HG03460 (cell line): ENCODE results near the gene GABARAP.
A peak's percentile ranks its signal among the peaks of the same experiment; 100 is the strongest.
"Not testable (repeated sequence)": the region's sequence is repeated elsewhere in the genome, so short reads cannot be mapped to it uniquely, and the experiment has no call there.

Experiments
- ATAC-seq: cut with Tn5 transposase; IDR thresholded peaks from one replicate; pipeline ENCODE4 v1.9.1; 2021; ENCODE audit not compliant: unreplicated experiment

GABARAP gene

DNA sequence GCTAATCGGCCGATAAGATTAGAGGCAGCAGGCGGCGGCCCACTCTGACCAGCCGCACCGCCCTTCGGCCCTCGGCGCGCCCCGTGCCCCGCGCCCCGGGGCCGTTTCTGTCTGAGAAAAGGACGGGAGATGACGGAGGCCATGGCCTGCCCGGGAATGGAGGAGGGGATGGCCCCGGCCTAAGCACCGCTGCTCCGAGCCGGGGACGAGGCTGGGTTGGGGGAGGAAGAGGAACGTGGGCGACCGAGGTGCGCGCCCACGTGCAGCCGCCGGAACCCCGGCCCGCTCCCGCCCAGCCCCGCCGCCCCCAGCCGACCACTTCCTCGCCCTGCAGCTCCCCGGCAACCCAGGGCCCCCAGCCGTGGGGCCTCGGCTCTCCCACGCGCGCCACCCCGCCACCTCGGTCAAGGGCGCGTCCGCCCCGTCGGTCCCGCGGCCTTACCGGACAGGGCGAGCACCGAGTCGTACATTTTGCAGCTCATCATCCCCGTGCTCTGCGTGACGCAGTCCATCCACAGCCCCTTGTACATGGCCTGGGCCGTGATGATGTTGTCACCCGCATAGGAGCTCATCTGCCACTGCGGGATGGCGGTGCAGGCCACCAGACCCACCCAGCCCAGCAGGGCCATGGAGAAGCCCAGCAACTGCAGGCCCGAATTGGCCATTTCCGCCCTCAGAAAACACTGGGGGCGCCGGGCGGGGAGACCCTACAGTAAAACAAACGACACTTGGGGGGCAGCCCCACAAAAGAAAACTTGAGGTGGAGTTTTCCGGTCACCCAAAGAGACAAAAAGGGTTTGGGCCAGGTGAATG, 19.3 kb upstream of the GABARAP start:
- ATAC-seq = no peak

DNA sequence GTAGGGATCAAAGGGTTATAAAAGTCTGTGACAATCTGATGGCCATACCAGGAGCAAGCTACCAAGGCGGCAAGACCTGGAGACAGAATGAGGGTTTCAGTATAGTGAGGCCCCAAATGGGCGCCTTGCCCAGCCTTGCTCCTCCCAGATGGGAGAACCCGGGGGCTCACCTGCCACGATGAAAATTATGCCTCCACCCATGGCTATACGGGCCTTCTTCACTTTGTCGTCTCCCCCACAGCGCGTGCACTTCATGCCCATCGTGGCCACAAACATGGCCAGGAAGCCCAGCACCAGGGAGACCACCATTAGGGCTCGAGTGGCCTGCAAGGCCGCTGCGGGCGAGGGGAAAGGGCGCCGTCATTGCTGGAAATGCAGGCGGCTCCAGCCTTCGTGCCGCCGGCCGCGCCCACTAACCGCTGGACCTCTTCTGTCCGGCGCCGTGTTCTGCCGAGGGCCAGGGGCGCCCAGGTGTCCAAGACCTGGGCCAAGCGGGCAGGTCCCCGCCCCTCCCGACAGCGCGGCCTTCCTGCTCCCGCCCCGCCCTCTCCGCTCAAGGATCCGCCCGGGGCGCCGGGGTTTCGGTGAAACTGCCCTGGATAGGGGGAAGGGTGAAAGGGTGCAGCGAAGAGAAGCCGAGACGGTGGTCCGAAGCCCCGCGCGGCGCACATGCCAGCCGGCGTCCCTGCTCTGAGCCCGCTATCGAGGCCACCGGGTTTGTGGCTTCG, 18.6 kb upstream of the GABARAP start:
- no peak for ATAC-seq

DNA sequence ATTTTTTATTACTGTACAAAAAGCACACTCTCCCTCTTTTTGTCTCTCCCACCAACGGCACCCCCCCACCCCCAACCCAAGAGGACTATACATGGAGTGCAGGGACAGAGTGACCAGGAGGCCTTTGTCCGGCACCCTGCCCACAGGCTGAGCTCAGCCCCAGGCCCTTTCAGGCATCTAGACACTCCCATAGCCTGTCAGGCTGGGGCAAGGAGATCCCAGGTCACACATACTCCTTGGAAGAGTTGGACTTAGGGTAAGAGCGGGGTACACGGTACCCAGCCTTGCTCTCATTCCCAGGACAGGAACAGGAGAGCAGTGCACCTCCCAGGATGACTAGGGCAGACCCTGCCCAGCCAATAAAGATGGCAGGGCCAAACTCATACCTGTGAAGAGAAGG, 17.9 kb upstream of the GABARAP start:
- no peak for ATAC-seq

DNA sequence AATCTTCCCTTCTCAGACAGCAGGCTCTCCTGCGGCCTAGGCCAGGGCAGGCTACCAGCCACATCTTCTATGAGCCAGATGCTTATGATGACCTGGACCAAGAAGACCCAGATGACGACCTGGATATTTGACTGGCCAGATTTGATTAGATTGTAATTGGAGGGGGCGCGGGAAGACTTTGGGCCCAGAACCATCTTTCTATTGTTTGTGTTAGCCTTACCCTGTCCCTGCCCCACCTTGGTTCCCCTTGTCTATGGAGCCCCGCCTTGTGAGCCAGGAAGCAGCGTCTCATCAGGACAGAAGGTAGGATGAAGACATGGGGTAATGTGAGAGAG, 17.3 kb upstream of the GABARAP start:
- ATAC-seq = no peak

DNA sequence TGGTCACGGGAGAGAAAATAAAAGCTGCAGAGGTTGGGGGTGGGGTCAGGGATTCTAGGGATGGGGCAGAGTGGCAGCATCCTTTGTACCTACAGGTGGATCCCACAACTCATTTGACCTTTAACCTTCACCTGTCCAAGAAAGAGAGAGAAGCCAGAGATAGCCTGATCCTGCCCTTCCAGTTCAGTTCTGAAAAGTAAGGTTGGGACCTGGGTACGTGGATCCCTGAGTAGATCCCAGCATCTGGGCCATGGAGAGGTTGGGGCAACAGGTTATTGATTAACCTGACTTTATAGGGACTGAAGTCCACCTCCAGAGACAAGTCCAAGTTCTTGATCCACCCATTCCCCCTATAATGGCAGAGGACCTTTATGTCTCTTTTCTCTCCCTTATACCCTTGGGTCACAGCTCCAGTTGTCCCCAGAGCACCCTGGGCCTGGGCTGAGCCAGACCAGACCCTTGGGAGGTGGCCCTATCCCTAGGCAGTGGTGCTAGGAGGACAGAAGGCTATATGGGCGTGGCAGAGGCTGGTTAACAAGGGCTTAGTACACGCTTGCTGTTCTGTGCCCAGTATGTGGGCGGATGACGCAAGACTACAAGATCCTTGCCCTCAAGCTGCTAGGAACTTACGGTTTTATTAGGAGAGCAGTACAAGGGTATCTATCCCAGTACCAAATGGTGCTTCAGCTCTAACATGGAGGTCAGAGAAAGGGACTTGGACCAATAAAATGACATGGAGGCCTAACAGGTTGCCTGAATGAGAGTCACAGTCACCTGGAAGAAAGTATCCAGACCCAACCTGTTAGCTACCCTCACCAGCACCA, 16.7 kb upstream of the GABARAP start:
- no peak for ATAC-seq

DNA sequence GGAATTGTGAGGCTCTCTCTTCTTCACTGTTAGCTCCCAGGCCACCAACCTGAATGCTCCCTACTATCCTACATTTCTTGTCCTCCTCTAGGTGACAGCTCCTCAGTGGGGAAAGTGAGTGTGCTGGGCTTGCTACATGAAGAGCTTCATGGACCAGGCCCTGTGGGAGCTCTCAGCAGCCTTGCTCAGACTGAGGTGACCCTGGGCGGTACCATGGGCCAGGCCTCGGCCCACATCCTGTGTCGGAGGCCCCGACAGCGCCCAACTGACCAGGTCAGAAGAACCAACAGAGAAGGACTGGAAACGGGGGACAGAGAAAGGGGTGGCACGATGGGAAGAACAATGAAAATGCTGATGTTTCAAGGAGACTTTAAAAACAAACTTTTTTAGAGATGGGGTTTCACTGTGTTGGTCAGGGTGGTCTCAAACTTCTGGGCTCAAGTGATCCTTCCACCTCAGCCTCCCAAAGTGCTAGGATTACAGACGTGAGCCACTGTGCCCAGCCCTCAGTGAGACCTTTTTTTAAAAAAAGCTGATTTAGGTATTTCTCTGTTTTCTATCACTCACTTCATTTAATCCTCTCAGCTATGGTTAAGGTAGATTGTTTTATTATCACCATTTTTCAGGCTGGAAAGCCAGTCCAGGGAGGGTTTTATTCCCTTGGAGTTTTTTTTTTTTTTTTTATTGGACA, 14.7 kb upstream of the GABARAP start:
- no peak for ATAC-seq

DNA sequence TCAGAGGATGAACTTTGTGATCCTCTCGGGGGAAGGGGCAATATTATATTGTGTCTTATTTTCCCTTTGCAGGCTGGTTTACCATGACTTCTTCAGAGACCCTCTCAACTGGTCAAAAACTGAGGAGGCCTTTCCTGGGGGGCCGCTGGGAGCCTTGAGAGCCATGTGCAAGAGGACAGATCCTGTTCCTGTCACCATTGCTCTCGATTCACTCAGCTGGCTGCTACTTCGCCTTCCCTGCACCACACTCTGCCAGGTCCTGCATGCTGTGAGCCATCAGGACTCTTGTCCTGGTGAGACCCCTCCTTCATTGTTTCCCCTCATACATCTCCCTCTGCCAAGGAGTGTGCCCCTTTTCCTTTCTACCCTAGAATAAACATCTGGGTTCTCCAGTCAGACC, 12.3 kb upstream of the GABARAP start:
- ATAC-seq = no peak

DNA sequence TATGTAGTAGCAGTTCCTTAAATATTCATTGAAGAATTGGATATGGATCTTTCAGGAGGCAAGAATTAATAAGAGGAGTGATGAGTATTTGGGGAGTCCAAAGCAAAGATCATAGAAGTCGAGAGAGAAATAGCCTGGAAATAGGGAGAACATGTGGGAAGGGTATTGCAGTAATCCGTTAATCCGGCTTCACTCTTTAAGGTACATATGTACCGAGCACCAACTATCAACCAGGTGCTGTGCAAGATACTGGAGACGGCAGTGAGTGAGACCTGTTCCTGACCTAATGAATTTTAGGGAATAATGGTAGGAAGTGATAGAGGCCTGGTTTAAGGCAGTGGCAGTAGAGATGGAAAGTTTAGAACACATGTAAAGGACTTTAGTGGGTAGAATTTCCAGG, 10.8 kb upstream of the GABARAP start:
- no peak for ATAC-seq

DNA sequence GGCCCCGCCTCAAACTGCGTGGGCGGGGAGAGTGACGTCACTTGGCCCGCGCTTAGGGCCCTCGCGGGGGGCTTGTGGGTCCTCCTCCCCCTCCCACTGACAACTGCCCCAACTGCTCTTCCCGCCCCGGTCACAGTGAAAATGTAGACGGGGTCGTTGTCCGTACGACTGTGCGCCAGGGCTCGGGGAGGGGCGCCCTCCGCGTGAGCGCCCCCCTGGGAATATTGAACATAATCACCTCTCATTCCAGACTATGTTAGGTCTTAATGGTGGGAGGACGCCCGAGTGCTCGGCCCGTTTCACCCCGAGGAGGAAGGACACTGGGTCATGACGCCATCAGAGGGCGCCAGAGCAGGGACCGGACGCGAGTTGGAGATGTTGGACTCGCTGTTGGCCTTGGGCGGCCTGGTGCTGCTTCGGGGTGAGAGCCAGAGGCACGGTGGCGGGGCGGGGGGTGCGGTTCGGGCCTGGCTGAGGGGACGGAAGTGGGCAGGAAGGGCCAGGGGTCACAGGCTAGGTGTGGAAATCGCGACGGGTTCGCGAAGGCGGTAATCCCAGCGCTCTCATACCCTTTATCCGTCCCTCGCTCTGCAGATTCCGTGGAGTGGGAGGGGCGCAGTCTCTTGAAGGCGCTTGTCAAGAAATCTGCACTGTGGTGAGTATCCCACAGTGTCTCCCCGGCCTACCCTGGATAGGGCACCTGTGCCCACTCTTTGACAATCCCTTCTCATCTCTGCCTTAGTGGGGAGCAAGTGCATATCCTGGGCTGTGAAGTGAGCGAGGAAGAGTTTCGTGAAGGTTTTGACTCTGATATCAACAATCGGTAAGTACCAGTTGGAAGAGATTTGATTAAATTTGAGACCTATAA, 10.2 kb upstream of the GABARAP start, which contains the start of gene ELP5:
Gene ELP5, plus strand, starts transcription at position 40 of the 868 bp plus-strand sequence. Its CDS starts 336 bp downstream, at position 376.
- peak; percentile 58 for ATAC-seq

DNA sequence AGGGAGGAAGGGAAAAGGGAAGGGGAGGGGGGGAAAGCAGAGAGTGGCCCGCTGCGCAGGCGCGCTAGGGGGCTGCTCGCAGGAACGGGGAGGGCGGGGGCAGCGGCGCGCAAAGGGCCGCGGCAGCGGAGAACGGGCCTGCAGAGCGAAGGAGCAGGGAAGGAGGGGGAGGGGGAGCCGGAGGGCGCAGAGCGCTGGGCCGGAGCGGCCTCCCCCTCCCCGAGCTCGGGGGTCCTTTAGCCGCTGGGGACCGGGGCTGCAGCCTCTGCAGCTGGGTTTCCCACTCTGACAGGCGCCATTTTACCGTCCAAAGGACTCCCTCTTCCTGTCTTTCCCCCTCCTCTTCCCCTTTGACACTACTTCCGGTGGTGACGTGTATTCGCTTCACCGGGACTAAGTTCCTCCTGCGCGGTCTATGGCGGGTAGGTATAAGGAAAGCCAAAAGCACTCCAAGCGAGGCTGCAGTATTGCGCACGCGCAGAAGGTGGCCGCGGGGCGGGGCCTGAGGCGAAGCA, 9.5 kb upstream of the GABARAP start, which contains the start of gene CTDNEP1:
Gene CTDNEP1, minus strand, starts transcription at position 74 of the 515 bp plus-strand sequence. CDS start 438 bp downstream, outside the sequence.
- ATAC-seq = peak; percentile 82

DNA sequence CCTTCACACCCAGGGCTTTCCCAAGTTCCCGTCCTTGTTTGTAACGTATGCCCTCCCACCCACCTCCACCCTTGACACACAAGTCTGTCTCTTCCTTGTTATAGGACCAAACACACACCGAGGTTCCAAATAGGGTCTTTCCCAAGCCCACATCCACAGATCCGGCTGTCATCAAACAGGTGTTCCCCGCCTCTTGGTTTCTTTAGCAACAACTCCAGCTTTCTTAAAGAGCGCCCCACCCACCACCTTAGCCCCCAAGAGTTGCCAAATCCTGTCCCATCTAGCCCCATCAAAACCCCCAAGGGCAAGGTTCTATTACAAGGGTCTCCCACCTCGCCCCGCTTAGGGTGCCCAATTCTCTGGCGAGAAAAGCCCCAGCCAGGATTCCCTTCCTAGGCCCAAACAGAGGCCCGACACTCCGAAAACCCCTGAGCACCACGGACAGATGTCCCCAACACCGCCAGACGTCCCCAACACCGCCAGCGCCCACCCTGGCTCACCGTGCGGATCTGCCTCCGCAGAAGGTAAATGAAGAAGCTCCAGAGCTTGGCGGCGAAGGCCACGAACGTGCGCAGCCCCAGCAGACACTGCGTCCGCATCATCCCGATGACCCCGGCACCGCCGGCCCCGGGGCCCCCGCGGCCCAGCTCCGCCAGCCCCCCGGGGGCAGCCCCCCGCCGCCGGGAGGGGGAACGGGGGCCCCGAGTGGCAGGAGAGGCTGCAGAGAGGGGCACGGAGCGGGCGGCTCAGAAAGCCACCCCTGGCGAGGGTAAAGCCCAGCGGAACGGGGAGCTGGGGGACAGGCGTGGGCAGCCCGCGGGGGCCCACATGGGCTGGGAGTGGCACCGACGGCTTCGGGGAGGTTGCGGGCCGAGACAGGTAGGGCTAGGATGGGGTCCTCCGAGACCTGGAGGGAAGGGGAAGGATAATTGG, 8.7 kb upstream of the GABARAP start:
- no peak for ATAC-seq

DNA sequence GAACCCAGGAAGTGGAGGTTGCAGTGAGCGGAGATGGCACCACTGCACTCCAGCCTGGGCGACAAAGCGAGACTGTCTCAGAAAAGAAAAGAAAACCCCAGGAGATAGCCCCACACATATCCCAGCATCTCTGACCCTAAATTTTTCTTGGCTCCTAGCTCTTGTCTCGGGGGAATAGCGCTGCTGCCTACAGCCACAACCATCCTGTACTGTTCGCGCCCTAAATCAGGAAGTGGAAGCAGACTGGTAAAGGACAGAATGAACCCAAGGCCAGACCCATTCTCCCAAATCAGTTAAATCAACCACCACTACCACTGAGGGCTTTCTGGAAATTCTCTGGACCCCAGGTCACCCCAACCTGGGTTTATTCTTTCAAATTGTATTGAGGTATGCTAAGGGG, 7.6 kb upstream of the GABARAP start:
- ATAC-seq = no peak

DNA sequence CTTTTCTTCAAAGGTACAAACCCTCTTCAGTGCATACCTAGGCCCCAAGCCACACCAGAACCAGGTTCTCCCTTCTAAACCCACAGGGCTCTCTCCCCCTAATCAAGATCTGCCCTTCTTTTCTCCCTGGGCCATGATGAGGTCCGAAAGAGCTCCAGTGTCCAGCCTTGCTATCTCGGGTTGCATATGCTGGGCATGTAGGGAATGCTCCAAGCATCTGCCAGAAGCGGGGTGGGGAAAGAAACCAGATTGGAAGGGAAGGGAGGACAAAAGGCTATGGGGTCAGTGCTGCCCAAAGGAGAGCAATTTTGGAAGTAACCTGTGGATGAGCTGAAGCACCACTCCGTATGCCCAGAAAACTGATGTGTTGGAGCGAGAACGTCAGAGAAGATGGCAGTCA, 7.0 kb upstream of the GABARAP start:
- ATAC-seq = no peak

DNA sequence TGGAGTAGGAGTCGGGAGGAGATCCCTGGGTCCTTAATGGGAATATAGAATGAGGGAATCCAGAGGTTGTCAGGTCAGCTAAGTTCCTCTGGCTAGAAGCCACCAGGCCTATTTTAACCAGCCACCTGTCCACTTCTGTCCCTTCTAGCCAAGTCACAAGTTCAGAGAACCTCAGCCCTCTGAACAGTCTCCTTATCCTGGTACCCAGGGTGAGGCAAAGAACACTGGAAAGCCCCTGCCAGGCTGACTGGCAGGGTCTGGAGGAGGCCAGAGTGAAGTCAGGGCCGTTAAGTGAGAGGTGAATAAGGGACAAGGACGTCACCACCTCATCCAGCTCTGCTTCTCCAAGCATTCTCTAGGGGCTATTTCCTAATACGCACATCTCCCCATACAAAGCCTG, 6.5 kb upstream of the GABARAP start:
- ATAC-seq = no peak

DNA sequence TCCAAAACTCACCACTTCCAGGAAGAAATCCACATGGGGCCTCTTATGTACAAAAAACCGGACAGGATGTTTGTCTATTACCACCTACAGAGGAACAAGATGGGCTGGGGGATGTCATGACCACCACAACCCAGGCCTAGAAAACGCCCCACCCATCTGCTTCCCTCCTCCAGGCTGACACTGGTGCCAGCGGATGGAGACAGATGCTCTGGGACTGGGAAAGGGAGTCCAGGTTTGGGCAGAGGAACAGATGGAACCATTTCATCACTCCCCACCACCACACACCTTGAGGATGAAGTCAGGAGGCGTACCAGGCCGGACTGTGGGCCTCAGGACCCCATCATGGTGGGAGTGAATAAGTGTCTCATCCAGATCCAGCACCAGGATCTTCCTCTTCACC, 4.5 kb upstream of the GABARAP start:
- no peak for ATAC-seq

DNA sequence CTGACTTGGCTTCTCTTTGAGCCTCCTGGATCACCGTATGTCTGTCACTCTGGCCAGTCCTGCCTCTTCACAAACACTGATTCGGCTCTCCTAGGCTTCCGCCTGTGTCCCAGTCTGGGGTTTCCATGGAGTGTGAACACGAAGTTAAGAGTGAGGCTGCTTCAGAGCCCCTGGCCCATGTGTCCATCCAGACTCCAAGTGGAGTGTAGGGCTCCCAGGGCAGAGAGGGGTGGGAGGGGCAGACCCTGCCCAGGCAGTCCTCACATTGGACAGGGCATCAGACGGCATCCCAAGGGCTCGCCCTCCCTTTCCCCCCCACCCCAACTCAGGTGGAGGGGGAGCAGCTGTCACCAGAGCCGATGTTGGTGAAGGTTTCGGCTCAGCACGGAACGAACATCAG, 1.6 kb upstream of the GABARAP start:
- ATAC-seq = not testable (repeated sequence)

DNA sequence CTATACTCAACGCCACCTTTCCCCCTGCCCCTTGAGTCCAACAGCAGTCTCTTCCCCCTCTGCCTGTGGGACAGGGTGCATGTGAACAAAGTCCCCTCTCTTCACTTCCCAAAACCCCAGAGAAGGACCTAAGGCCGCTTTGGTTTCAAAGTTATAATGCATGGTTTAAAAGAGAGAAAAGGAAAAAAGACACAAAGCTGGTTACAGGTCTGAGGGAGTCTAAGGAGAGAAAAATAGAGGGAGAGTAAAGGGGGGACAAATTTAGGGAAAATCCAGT, 1.1 kb upstream of the GABARAP start:
- ATAC-seq = no peak

DNA sequence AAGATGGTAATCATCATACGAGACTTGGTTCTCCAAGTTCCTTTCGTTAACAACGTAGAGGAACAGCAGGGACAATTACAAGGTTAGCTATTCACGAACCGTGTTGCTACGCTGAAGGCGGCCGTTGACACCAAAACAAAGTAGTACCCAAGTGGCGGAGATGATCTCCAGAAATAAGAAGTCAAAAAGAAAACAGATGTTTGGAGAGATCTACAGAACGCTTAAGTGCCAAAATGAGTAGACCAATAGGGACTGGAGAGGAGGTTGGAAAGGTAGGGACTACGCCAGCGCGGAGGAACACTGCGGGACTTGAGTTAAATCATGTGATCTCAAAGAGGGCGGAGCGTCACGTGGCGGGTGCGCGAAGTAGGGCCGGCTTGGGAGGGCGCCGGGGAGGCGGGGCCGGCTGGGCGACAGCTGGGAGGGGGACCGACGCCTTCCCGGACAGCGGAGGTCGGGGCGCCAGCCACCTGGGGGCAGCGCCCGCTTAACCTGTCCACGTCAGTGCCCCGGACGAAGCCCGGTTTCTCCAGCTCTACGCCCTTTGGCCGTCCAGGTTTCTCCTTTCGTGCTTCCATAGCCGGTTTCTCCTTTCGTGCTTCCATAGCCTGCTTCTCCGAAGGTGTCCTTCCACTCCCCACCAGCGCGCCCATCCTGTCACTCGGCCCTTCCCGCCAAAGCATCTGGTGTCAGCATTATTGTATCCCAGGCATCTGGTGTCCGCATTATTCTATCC, 636 bp upstream of the GABARAP start:
- ATAC-seq = peak; percentile 44
